Hindlimb muscle (tissue), 1 donor: Measurements from ENCODE around the gene PTGR3. TPM values are rescaled to one million over a fixed set of nuclear protein-coding genes. Genes with fewer than 3 reads are reported as not detected.

Experiments
- DNase-seq: peaks from one replicate; pipeline ENCODE4 v3.0.0-alpha.2; 2013
- polyA plus RNA-seq: library from polyadenylated mRNA; unstranded; fragments of 120-200 nt; gene quantifications from one replicate; pipeline ENCODE4 v1.2.1, GENCODE V29; 2013; ENCODE audit not compliant: insufficient read length

Gene PTGR3
- polyA plus RNA-seq, 1 donor: 50.1 TPM

DNA sequence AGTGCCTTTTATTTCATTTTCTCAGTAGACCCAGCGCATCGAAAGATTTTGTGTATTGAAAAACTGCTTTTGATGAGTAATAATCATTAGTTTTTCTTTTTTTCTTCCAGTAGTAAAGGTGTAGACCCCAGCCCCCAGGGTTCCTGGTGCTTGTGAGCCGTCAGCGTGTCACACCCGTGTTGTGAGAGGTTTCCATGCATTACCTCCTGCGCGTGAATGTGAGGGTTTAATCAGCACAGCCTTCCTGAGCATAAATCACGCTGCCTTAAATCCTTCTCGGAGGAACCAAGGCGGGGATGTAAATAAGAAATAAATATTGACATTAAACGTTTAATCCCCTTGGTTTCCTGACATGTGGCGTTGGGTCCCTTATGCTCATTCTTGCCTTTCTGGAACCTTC, 26.0 kb upstream of the PTGR3 start:
- DNase-seq: no peak

DNA sequence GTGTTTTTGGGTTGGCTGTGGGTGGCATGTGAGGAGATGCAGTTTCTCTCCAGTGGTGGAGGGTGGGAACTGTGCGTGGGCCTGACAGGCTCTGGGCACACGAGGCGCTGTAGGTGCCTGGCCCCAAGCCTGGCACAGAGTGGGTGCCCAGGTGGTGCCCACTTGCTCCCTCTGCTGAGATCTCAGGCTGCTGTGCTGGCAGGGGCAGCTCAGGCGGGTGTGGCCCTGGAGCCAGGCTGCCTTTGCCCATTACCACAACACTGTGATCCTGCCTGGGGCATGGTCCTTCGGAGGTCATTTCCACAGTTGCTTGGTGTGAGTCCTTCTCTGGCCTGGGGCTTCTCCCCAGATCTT, 22.1 kb upstream of the PTGR3 start:
- DNase-seq: no peak

DNA sequence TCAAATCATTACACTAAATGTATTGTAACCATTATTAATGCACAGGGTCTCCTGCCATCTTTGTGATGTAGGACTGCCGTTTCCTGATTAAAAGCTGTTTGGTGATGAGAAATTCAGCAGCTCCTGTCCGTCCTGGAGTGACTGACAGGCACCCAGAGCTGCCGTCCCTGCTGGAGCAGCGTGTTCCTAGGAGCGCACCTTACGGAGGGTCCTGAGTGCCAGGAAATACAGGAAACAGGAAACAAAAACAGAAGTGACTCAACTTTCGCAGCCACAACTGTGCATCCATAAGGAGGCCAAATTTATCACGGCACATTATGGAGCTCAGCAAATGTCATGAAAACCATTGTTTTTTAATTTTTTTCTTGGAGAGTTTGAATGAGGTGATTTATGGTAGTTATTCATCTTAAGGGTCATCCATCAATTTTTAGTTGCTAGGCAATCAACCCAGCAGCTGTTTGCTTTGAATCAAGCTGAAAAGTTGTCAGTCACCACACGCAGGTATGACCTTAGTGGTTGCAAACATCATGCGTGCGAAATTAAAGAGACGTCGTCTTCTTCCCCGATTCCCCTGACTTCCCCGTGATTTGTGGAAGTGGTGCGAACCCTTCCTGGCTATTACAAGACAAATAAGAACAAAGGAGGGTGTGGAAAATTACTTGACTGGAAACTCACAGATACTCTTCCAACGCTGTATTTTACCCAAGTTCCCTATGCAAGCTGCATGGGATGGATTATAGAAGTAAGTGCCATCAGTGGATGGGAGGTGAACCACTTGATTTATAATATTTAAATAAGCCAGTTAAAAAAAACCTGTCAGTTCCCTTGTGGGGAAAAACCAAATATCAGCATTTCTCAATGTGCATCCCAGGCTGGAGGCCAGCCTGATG, 21.5 kb upstream of the PTGR3 start:
- DNase-seq: no peak

DNA sequence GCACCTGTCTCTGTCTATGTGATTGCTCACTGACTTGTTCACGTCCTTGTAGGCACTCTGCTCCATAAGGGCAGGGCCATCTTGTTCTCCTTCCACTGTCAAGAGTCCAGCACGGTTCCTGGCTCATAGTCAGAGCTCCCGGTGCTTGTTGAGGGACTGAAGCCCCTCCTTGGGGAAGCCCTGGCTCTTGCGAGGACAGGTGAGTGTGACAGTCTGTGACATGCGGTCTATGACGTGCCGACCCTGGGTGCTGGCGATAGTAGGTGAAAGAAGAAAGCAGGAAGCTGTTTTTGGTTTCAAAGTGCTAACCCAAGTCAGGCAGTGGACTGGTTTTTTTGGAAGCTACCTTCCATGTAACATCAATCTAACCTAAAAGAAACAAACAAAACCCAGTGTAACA, 20.5 kb upstream of the PTGR3 start:
- no peak for DNase-seq

DNA sequence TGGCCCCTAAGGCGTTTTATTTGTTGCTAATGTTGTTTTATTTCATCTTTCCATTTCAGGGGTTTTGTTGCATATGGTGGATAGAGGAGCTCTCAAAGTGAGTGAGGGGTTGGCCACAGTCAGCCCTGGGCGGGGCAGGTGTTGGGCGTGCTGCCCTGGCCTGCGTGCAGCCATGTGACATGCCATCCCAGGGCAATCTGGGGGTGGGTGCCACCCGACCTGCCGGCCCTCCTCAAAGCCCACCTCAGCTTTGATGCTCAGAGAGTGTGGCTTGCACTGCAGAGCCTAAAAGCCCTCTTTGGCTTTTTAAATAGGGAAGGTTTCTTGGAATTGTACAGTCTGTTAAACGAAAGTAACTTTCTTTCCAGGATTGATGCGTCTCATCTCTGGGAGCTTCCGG, 20.0 kb upstream of the PTGR3 start:
- DNase-seq: no peak

DNA sequence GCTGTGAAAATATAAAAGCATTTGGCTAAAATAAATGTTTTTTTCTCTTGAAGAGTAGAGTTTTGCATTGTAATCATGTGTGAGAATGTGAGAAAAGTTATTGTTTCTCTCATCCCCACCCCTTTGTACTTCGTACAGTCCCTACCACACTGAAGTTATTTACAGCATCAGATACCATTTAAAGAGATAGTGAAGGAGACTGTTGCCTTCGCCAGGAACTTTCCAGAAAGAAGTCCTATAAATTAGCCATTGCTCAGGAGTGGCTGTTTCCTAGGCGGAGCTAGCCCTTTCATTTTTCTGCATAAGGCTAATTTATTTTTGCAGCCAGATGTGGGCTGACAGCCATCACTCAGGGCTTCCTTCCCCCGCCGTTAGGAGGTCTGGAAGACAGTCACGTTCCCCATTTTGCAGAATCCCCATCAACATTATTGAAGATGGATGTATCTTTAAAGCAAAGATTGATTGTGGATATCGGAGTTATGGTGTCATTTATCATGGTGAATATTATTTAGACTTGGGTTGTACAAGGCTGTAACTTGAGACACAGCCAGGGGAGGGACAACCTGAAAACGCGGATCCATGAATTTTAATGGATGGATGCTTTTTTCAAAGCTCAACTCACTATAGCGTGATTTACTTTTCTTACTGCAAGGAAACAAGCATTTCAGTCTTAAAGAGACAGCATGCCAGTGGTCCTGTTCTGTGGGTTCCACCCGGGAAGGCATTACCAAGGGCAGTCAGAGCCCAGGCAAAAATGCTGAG, 18.8 kb upstream of the PTGR3 start:
- no peak for DNase-seq

DNA sequence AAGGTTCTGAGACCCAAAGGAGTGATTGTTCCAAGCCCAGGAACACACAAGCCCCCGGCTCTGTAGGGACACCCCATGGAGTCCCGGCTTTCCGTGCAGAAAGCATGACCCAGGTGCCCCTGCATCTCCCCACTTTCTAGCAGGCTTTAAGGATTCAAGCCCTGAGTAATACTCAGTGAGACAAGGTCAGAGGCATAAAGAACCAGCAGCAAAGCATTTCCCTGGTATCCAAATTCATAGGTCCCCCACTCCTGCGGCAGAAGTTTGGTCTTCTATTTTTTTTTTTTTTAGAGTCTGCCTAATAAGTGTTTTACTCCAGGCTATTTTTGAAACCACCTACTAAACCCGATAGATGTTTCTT, 18.0 kb upstream of the PTGR3 start:
- DNase-seq: no peak

DNA sequence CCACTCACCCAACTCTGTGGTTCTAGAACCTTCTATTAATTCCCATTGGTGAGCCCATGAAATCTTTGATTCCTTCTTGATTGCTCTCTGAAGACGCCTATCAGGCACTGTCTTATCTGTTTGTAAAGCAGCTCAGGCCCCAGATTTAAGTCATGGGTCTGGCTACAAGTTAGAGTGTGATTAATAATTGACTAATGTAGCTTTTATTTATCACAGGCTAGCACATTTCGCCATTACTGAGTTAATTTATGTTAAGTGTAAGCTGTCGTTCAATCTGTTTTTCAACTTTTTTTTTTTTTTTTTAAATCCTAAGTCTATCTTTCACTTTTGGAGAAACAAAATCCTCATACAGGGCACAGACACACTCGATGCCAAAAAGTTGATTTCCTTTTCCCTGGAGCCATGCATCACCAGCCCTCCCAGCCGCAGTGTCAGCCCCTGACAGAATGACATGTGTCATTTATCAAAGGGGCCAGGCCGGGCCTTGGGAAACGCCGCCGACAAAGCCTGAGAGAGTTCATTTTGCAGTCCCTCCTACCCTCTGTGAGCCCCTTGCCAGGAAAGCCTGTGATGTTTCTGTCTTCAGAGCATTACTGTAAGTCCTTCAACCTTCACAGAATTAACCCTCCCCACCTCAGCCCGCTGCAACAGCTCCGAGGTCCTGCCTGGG, 17.5 kb upstream of the PTGR3 start:
- no peak for DNase-seq

DNA sequence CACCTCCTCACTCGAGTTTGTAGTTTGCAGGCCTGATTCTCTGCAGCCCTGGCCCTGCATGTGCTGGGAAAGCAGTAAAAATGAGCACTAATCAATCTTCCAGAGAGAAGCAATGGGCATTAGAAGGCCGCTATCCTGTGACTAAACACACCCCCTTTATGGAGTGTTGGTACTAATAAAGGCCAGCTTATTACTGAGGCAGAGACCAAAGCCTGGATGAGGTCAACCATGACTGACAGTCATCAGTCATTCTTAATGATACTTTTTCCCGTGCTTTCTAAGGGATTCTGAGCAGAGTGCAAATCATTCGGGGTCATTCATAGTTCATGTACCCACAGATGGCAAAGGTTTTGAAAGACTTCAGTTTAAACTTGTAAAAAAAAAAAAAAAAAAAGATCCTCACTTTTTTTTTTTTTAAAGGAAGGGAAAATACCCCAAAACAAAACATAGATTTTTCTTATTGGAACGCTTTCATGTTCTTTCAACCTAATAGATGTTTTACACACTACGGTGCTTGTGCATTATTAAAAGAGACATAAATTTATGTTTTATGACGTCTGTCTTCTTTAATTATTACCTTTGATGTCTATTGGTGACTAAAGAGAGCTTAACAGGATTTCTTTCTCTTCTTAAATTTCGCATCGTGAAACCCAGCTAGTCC, 14.9 kb upstream of the PTGR3 start:
- no peak for DNase-seq

DNA sequence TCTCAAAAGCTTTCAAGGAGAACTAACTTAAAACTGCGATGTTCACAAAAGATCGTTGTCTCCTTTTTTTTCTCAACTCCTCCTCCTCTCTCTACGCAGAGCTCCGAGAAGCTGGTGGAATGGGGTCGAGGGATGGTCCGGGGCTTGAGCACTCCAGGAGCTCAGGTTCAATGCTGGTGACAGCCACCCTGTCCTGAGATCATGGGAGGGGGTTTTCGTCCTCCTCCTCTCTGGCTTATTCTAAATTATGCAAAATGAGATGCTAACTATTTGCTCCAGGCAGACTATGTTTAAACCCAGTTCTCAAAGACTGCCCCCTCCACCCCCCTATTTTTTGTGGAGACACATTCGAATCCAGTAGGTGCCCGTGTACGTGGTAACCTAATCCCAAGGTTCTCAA, 13.5 kb upstream of the PTGR3 start:
- no peak for DNase-seq

DNA sequence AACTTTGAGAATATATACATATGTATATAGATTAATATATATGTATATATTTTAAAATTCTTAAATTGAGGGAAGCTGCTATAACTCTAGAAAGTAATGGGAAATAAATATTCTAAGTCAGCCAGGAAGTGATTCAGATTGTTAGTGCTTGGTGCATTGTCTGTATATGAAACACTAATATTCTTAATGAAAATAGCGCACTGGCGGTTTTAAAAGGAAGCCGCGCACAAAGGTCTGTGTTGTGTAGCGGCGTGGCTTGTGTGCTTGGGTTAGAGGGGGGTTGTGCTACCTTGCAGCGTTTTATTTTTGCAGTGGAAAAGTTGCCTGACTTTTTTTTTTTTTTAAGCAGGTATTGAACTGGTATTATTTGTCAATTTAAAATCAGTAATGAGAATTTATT, 13.0 kb upstream of the PTGR3 start:
- no peak for DNase-seq

DNA sequence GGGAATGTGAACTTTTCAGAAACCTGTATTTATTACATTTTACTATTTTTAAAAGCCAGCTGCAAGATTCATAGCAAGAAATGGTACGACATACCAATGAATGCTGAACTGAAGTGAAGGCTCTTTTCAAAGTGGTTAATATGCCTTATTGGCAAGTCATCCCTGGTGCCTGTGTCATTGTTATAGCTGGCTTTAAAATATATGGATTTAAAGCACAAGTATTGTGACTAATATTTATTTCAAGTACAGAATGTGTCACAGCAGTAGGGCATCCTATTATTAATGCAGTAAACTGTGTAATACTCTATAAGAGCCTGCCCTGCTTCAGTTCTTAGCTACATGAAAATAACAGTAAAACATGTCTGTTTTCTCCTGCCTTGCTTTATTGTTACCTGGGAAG, 12.5 kb upstream of the PTGR3 start:
- no peak for DNase-seq

DNA sequence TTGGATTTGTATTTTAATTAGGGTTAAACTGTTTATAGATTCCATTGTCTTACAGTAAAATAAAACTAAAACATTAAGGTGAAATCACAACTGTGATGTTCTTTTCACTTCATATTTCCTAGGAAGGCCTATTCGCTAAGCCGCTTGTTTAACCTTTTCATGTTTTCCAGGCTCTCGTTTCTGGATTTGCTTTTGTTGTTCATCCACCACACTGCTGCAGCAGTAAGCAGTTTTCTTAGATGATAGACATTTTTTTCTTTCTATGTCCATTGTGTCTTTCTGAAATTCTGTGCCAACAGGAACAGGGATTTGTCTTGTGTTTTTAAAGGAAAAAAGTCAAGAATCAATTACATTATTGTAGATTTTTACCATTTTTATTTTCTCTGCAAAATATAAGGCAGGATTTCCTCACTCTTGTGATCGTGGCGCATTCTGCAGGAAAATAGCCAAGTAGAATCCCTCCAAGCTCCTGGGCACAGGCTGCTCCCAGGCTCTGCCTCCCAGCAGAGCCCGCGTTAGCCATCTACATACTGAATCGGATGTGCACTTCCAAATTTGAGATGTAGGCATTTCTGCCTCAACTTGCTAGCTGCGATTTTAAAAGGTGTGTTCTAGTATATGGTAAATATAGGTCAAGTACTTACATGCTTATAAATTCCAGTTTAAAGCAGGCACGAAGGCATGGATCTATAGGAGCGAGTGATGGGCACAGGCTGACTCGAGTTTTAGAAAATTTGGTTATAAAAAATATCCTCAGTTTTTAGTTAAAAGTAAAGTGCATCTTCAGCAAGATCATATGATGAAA, 11.8 kb upstream of the PTGR3 start:
- DNase-seq: no peak

DNA sequence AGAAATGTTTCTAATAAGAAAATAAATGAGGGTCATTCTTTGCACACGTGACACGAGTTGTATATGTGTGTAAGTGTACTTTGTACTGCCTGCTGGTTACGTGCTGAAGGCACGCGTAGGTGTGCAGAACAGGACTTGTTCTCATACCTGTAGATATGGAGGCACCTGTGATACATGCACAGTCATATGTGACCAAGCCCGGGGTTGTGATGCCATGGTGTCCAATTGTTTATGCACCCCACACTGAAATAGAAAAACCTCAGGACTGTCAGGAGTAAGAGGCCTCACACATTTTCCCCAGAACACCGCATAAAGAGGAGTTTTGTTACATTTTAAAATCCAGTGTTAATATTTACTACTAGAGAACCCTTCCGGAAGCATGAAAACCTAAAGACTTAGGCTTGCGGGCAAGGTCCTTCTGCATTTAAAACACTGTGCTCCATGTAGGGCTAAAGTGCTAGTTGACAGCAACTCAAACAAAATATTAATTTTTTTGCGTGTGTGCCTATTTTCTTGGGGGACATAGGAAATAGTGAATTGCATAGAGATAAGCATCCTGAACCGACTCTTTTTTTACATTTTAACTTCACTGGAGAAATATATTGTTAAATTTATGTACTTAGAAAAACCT, 10.9 kb upstream of the PTGR3 start:
- DNase-seq: no peak

DNA sequence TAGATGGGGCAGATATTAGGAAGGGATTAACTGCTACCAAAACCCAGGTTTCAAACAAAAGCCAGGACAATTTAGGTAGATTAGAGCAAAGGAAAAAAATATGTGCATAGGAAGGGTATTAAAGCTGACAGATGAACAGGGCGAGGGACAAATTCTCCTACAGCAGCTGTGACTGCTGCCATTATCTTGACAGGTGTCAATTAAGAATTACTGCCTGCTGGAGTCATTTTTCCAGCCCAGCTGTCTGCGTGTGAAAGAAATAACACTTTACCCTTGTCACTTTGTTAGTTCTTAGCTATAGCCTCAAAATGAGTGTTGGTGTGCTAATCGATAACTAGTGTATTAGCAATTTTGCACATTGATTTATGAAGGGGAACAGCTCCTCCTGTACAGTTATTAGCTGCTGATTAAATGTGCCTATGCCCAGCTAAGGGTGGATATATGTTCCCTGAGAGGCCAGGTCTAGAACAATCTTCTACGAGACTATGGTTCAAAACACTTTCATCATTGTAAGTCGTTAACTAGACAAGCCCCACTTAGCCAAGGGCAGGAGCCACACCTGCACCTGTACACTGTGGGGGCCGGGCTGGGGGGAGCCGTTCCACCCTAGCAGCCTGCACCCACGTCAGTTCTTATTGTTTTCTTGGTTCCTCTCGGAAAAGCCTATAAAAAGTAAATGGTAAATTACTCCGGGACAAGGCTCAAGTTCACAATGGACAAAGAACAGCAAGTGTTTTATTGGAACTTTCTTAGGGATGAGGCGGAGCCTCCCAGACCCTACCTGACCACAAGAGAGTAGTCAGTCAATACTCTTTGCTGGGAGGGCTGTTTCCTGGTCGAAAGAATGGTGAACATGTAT, 9.4 kb upstream of the PTGR3 start:
- DNase-seq: no peak

DNA sequence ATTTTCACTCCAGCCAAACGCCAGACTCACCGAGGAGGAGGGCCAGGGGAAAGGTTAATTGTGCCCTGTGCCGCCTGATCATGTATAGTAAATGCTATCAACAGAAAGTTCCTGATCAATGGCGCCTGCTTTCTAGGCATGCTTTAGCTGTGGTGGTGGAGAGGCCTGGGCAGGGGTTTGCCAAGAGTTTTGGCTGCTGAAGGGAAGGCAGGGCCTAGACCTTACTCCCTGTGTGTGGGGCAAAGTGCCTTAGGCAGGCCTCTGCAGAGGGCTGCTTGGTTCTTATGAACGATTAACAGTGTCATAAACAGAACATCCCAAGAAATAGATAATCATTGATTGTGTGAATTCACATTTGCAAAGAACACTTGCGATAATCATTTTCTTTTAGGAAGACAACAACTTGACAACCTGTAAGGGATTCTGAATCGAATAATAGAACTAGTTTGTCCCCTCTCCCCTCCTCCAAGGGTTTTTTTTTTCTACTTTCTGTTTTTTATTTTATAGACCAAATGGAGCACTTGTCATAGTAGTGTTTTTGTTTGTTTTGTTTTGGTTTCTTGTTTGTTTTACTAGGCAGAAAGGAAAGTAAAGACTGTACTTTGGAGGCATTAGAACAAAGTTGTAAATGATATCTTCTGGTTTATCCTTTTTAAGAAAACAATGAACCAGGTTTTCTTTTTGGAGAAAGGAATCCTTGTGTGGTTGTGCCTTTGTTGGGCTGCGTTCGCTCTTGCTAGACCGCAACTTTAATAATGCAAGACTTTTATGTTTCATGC, 8.2 kb upstream of the PTGR3 start:
- no peak for DNase-seq

DNA sequence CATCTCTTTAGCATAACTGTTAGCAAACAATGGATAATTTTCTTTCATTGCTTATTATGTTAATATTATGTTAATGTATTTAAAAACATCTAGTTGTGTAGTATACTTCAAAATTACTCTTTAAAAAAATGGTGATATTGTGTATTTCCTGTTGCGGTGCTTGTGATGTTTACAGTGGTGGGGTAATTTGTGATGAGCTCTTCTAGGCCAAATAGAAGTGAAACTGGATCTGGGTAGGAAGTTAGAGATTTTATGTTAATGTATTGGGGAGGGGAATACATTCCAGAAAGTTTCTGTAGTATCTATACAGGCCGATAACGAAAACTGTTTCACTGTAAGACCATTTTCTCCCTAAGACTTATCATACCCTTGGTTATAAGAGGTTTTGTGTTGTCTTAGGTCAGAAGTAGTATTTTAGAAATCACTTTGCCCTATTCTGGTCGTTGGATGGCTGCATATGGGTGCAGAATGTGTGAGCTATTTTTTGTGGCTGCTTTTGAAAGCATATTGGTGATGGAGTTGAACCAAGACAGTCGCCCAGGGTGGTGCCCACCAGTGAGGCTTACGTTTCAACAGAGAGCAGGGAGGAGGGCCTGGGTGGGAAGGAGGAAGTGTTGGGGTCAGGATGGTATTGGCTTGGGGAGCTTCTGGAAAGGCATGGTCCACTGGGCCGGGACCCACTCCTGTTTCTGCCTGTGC, 7.4 kb upstream of the PTGR3 start:
- DNase-seq: no peak

DNA sequence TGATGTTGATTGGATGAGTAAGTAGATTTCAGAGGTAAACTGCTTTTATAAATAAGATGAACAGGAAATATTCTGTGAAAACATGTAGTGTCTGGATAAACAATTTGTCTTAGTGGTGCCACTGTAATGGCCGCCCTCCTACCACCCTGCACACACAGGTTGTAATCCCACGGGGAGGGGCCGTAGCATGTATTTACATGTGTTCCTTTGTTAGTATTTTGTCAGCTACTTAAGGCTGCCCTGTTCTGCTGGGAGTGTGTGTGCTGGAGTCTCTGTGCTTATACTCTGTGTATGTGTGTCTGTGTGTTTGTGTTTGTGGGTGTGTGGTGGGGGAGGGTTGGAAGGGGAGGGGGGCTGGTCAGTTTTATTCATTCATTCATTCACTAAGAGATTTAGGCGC, 6.7 kb upstream of the PTGR3 start:
- no peak for DNase-seq
